K562 (cell line): ENCODE data around the gene BCAN. TPM values are rescaled to one million over a fixed set of nuclear protein-coding genes. Genes with fewer than 3 reads are reported as not detected.

Source experiments
- BRCA1 ChIP-seq, 2 experiments: fragments of 450-650 bp in 1 of 2; sonication (generic) in 1 of 2; formaldehyde crosslinking in 1 of 2; IDR thresholded peaks; 2 replicates each; pipeline versions ENCODE4 v1.5.0 to v1.6.1; 2017 to 2020; ENCODE audit warnings: mild to moderate bottlenecking in 1 of 2, missing genetic modification reagents in 1 of 2
- FOXA3 ChIP-seq, 2 experiments: fragments of 450-650 bp in 1 of 2; sonication (generic) in 1 of 2; formaldehyde crosslinking; IDR thresholded peaks in 1 of 2; conservative IDR thresholded peaks in 1 of 2; 2 replicates each; pipeline versions ENCODE4 v1.4.0 to v1.8.0; 2020 to 2022; ENCODE audit warnings: mild to moderate bottlenecking in 2 of 2, missing genetic modification reagents in 1 of 2
- HDAC1 ChIP-seq, 2 experiments: fragments of 450-650 bp; IDR thresholded peaks; 2 replicates each; pipeline ENCODE4 v1.6.1; 2016 to 2017; ENCODE audit warnings: inconsistent platforms in 1 of 2, mild to moderate bottlenecking in 1 of 2, moderate library complexity in 1 of 2
- HMGN3 ChIP-seq: IDR thresholded peaks from 2 replicates; pipeline ENCODE4 v1.6.1; 2011; ENCODE audit warnings: borderline replicate concordance, low read depth, mild to moderate bottlenecking, mixed read lengths, low read length; ENCODE audit not compliant: insufficient read length; ENCODE audit errors: extremely low read depth
- ILK ChIP-seq: fragments of 450-650 bp; IDR thresholded peaks from 2 replicates; pipeline ENCODE4 v1.6.1; 2016; ENCODE audit warnings: missing genetic modification characterization, low read depth, mild to moderate bottlenecking, missing compliant biosample characterization, moderate library complexity, borderline replicate concordance
- LCOR ChIP-seq: sonication (generic); formaldehyde crosslinking; IDR thresholded peaks from 2 replicates; pipeline ENCODE4 v1.8.0; 2022; ENCODE audit warnings: mild to moderate bottlenecking, missing genetic modification reagents
- NCOA4 ChIP-seq: fragments of 450-650 bp; IDR thresholded peaks from 2 replicates; pipeline ENCODE4 v1.6.1; 2018; ENCODE audit warnings: mild to moderate bottlenecking; ENCODE audit not compliant: partially characterized antibody
- RFX1 ChIP-seq: fragments of 450-650 bp; IDR thresholded peaks from 2 replicates; pipeline ENCODE4 v1.6.1; 2016; ENCODE audit warnings: mild to moderate bottlenecking, moderate library complexity
- SMARCA4 ChIP-seq: fragments of 450-650 bp; IDR thresholded peaks from 2 replicates; pipeline ENCODE4 v1.6.1; 2016
- TBP ChIP-seq: optimal IDR thresholded peaks from 2 replicates; pipeline ENCODE3; 2011; ENCODE audit warnings: low read depth, low read length, improper control_type of control experiment
- TEAD2 ChIP-seq: fragments of 450-650 bp; IDR thresholded peaks from 2 replicates; pipeline ENCODE4 v1.6.1; 2016; ENCODE audit warnings: missing genetic modification characterization, control low read depth, missing compliant biosample characterization
- XRCC5 ChIP-seq: fragments of 200-400 bp; formaldehyde crosslinking; IDR thresholded peaks from 2 replicates; pipeline ENCODE4 v1.6.1; 2017; ENCODE audit warnings: low read depth, mild to moderate bottlenecking, low read length
- ZC3H4 ChIP-seq: sonication (generic); formaldehyde crosslinking; IDR thresholded peaks from 2 replicates; pipeline ENCODE4 v1.9.0; 2021; ENCODE audit warnings: missing genetic modification reagents, borderline replicate concordance
- ZNF77 ChIP-seq: fragments of 250-450 bp; sonication (Bioruptor Pico); IDR thresholded peaks from 2 replicates; pipeline ENCODE4 v1.5.0; 2020
- polyA plus RNA-seq, 8 experiments: library from polyadenylated mRNA; depleted of rRNA in 4 of 8; stranded (reverse) in 5 of 8; unstranded in 3 of 8; fragments of >200 nt; fragmentation: Nextera tagmentation in 2 of 8; fragmentation: Illumina TruSeq in 1 of 8; extraction: Ambion mirVana in 2 of 8; extraction: Trizol in 1 of 8; gene quantifications; 2 replicates each; pipeline versions ENCODE4 v1.2.1 to v1.2.3, GENCODE V29; 2011 to 2014; ENCODE audit warnings: inconsistent platforms in 1 of 8, missing spikeins in 1 of 8
- total RNA-seq, 7 experiments: library from RNA; depleted of rRNA in 6 of 7; stranded (reverse); fragments of >200 nt in 6 of 7; fragmentation: Illumina TruSeq in 2 of 7; extraction: Trizol in 2 of 7; gene quantifications; 2 replicates each; pipeline versions ENCODE4 v1.2.1 to v1.2.3, GENCODE V29; 2011 to 2021; ENCODE audit warnings: low replicate concordance in 1 of 7
- TF ChIP-seq, protein P1 (sequence below), 3 experiments: fragments of 200-800 bp in 1 of 3; sonication (Bioruptor generic) in 1 of 3; sonication (generic) in 1 of 3; formaldehyde crosslinking in 1 of 3; IDR thresholded peaks; 2 replicates each; pipeline versions ENCODE4 v1.6.1 to v1.8.0; 2016 to 2022; ENCODE audit warnings: mild to moderate bottlenecking in 2 of 3, missing compliant biosample characterization in 2 of 3, missing genetic modification characterization in 2 of 3, missing genetic modification reagents in 1 of 3
- TF ChIP-seq, protein P2 (sequence below): fragments of 450-650 bp; IDR thresholded peaks from 2 replicates; pipeline ENCODE4 v1.6.1; 2016; ENCODE audit warnings: low read depth
- TF ChIP-seq, protein P3 (sequence below): sonication (generic); formaldehyde crosslinking; IDR thresholded peaks from 2 replicates; pipeline ENCODE4 v1.9.0; 2022; ENCODE audit warnings: mild to moderate bottlenecking, missing genetic modification reagents

The BCAN gene
- total and polyA plus RNA-seq, 9 of the 15 experiments (the other 6 are each of a cell fraction or from before 2014, with no cell fraction given) = 0.04 to 0.33 (median 0.14) TPM; not detected in 5

DNA sequence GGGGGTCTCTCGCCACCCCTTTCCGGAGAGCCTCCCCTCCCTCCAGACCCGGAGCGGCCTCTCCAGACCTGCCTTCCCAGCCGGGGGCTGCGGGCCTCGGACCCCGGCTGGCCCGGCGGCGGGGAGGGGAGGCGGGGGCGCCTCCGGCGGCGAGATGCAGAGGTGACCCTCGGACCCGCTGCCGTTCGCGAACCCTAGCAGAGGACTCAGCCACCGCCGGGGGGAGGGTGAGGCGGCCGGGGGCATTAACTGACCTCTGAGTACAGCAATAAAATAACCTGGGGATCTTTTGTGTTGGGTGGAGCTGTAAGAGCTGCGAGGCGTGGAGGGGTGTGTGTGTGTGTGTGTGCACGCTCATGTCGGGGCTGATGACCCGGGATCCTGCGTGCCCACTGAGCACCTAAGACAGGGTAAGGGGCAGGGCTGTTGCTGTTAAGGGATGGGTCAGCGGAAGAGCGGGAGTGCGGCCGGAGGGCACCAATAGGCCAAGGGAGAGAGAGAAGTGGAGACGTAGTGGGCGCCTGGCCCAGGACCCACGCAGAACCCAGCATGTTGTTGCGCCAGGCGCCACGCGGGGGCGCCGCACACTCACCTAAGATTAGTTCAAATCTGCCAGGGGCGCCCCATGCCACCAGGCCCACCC is 16.4 kb upstream of the BCAN start (continued):
- no peak for TF ChIP-seq FOXA3 (CRISPR knock-in tag; conservative IDR thresholded peaks at IDR 0.05 in 1 of 2, IDR thresholded peaks at IDR 0.05 in 1 of 2)
- TF ChIP-seq HDAC1 (IDR thresholded peaks at IDR 0.05) = peak in 1 of 2 experiments; percentile 74; a peak in 2 of 4 replicates
- TF ChIP-seq ZC3H4 (CRISPR knock-in tag) = no peak; the same call in 1 of the 2 replicates
- TF ChIP-seq LCOR (CRISPR knock-in tag) = no peak
- TF ChIP-seq HMGN3 = no peak
- no peak for TF ChIP-seq SMARCA4
- TF ChIP-seq, protein P1, sequence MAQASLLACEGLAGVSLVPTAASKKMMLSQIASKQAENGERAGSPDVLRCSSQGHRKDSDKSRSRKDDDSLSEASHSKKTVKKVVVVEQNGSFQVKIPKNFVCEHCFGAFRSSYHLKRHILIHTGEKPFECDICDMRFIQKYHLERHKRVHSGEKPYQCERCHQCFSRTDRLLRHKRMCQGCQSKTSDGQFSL (CRISPR knock-in tag; IDR thresholded peaks at IDR 0.05) = no peak
- TF ChIP-seq, protein P1 (tag; IDR thresholded peaks at IDR 0.05) = no peak
- TF ChIP-seq RFX1 = no peak
- TF ChIP-seq ZNF77 = no peak
- TF ChIP-seq, protein P2, sequence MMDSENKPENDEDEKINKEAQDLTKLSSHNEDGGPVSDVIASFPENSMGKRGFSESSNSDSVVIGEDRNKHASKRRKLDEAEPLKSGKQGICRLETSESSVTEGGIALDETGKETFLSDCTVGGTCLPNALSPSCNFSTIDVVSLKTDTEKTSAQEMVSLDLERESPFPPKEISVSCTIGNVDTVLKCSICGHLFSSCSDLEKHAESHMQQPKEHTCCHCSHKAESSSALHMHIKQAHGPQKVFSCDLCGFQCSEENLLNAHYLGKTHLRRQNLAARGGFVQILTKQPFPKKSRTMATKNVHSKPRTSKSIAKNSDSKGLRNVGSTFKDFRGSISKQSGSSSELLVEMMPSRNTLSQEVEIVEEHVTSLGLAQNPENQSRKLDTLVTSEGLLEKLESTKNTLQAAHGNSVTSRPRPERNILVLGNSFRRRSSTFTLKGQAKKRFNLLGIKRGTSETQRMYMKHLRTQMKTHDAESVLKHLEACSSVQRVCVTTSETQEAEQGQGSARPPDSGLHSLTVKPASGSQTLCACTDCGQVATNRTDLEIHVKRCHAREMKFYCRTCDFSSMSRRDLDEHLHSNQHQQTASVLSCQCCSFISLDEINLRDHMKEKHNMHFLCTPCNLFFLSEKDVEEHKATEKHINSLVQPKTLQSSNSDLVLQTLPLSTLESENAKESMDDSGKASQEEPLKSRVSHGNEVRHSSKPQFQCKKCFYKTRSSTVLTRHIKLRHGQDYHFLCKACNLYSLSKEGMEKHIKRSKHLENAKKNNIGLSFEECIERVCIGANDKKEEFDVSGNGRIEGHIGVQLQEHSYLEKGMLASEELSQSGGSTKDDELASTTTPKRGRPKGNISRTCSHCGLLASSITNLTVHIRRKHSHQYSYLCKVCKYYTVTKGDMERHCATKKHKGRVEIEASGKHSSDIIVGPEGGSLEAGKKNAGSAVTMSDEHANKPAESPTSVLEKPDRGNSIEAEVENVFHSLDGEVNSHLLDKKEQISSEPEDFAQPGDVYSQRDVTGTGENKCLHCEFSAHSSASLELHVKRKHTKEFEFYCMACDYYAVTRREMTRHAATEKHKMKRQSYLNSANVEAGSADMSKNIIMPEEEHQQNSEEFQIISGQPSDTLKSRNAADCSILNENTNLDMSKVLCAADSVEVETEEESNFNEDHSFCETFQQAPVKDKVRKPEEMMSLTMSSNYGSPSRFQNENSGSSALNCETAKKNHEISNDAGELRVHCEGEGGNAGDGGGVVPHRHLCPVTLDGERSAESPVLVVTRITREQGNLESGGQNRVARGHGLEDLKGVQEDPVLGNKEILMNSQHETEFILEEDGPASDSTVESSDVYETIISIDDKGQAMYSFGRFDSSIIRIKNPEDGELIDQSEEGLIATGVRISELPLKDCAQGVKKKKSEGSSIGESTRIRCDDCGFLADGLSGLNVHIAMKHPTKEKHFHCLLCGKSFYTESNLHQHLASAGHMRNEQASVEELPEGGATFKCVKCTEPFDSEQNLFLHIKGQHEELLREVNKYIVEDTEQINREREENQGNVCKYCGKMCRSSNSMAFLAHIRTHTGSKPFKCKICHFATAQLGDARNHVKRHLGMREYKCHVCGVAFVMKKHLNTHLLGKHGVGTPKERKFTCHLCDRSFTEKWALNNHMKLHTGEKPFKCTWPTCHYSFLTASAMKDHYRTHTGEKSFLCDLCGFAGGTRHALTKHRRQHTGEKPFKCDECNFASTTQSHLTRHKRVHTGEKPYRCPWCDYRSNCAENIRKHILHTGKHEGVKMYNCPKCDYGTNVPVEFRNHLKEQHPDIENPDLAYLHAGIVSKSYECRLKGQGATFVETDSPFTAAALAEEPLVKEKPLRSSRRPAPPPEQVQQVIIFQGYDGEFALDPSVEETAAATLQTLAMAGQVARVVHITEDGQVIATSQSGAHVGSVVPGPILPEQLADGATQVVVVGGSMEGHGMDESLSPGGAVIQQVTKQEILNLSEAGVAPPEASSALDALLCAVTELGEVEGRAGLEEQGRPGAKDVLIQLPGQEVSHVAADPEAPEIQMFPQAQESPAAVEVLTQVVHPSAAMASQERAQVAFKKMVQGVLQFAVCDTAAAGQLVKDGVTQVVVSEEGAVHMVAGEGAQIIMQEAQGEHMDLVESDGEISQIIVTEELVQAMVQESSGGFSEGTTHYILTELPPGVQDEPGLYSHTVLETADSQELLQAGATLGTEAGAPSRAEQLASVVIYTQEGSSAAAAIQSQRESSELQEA = no peak
- no peak for TF ChIP-seq ILK (tag)
- TF ChIP-seq NCOA4 = no peak
- TF ChIP-seq BRCA1 (IDR thresholded peaks at IDR 0.05) = no peak
- no peak for TF ChIP-seq BRCA1 (CRISPR knock-in tag; IDR thresholded peaks at IDR 0.05)
- no peak for TF ChIP-seq TEAD2 (tag)
- no peak for TF ChIP-seq TBP
- TF ChIP-seq, protein P3, sequence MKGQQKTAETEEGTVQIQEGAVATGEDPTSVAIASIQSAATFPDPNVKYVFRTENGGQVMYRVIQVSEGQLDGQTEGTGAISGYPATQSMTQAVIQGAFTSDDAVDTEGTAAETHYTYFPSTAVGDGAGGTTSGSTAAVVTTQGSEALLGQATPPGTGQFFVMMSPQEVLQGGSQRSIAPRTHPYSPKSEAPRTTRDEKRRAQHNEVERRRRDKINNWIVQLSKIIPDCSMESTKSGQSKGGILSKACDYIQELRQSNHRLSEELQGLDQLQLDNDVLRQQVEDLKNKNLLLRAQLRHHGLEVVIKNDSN (CRISPR knock-in tag) = 0 out of 2 replicates have a peak, but pooled peaks have one; percentile 18
- TF ChIP-seq XRCC5 = no peak
